Measurements from ENCODE around the gene TMEM179. TPM values are rescaled to one million over a fixed set of nuclear protein-coding genes. Genes with fewer than 3 reads are reported as not detected.

TMEM179 gene
- total RNA-seq, 4 donors from 2014 or later = 0.54 to 3.1 (median 1.7) TPM; not detected in 1

- DNase-seq = no peak
- Histone ChIP-seq H3K36me3 (no peaks in the 10 kb centered on the region), H3K4me1 (no peaks in the 10 kb centered on the region), H3K27ac (no peak overlapping the region), H3K27me3 (no peaks in the 10 kb centered on the region), H3K9me3 (no peaks in the 10 kb centered on the region), H3K4me3 (no peak overlapping the region)
- TF ChIP-seq, protein P1, sequence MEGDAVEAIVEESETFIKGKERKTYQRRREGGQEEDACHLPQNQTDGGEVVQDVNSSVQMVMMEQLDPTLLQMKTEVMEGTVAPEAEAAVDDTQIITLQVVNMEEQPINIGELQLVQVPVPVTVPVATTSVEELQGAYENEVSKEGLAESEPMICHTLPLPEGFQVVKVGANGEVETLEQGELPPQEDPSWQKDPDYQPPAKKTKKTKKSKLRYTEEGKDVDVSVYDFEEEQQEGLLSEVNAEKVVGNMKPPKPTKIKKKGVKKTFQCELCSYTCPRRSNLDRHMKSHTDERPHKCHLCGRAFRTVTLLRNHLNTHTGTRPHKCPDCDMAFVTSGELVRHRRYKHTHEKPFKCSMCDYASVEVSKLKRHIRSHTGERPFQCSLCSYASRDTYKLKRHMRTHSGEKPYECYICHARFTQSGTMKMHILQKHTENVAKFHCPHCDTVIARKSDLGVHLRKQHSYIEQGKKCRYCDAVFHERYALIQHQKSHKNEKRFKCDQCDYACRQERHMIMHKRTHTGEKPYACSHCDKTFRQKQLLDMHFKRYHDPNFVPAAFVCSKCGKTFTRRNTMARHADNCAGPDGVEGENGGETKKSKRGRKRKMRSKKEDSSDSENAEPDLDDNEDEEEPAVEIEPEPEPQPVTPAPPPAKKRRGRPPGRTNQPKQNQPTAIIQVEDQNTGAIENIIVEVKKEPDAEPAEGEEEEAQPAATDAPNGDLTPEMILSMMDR (IDR thresholded peaks at IDR 0.05) = no peak
- TF ChIP-seq POLR2A (IDR thresholded peaks at IDR 0.05) = no peak
Measured at GRCh38 chr14:104589338-104590195, 15.0 kb downstream of the TMEM179 start.

GRCh38 chr14:104588066-104588857, 16.3 kb downstream of the TMEM179 start:
- DNase-seq = no peak
- Histone ChIP-seq H3K27me3 (no peaks in the 10 kb centered on the region), H3K36me3 (no peaks in the 10 kb centered on the region), H3K9me3 (no peaks in the 10 kb centered on the region), H3K4me3 (no peak overlapping the region), H3K27ac (no peak overlapping the region), H3K4me1 (no peaks in the 10 kb centered on the region)
- no peak for TF ChIP-seq POLR2A (IDR thresholded peaks at IDR 0.05)
- TF ChIP-seq, protein P1 (IDR thresholded peaks at IDR 0.05) = no peak

DNA sequence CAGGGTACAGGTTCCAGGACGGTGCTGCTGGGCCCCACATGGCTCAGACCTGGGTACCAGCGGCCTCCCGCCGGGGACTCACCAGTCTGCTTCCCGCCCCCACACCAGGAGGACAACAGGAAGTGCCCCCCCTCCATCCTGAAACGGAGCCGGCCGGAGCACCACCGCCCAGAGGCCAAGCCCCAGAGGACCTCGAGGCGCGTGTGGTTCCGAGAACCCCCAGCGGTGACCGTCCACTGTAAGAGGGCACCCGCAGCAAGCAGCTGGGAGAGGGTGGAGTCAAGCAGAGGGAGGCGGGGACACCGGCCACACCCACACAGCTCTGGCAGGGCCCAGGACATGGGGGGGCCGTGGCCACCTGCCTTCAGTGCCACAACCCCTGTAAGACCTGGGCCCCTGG, 16.9 kb downstream of the TMEM179 start:
- TF ChIP-seq, protein P1 (IDR thresholded peaks at IDR 0.05) = no peak
- TF ChIP-seq POLR2A (IDR thresholded peaks at IDR 0.05) = no peak
- H3K4me3 ChIP-seq = no peak overlapping the region

GRCh38 chr14:104586832-104587620, 17.5 kb downstream of the TMEM179 start:
- Histone ChIP-seq H3K4me1 (no peaks in the 10 kb centered on the region), H3K27ac (no peak overlapping the region), H3K27me3 (no peaks in the 10 kb centered on the region), H3K9me3 (no peaks in the 10 kb centered on the region), H3K36me3 (no peaks in the 10 kb centered on the region), H3K4me3 (no peak overlapping the region)
- no peak for DNase-seq
- TF ChIP-seq, protein P1 (IDR thresholded peaks at IDR 0.05) = no peak
- TF ChIP-seq POLR2A (IDR thresholded peaks at IDR 0.05) = no peak

More for the DNA sequence above, 16.9 kb downstream of the TMEM179 start:
- H3K9me3 ChIP-seq = no peaks in the 10 kb centered on the region
- DNase-seq = no peak
- no peaks in the 10 kb centered on the region for H3K36me3 ChIP-seq
- H3K27ac ChIP-seq = no peak overlapping the region
- H3K4me1 ChIP-seq = no peaks in the 10 kb centered on the region
- H3K27me3 ChIP-seq = no peaks in the 10 kb centered on the region

DNA sequence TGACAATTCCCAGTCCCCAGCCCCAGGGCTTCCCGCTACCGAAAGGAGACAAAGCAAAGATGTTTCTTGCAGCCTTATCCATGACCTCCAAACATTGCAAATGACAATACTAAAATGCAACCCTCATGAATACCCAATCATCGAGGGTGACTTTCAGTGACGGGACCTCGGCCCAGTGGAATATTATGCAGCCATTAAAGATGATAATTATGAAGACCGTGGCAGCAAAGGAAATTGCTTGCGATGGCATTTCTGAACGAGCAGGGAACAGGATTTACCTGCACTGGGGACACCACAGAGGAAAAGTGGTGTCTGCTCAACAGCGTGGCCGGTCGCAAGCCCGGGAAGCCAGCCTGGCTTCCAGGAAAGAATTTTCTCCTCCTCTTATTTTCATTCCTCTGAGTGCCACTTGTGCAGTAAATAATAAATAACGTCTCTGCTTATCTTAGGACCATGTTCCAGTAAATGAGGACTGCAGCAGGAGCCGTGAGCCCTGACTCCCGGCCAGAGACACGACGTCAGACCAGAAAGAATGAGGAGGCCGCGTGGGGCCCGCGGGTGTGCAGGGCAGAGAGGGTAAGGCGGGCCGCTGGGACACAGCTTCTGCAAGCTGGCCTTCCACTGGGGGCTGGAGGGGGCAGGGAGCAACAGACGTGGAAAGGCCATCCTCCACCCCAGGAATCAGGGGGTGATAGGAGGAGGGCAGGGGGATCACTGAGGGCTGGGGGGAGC, 18.4 kb downstream of the TMEM179 start:
- H3K36me3 ChIP-seq = no peaks in the 10 kb centered on the region
- no peak overlapping the region for H3K4me3 ChIP-seq
- no peaks in the 10 kb centered on the region for H3K9me3 ChIP-seq
- no peak overlapping the region for H3K27ac ChIP-seq
- H3K4me1 ChIP-seq = no peaks in the 10 kb centered on the region
- no peak for TF ChIP-seq POLR2A (IDR thresholded peaks at IDR 0.05)
- TF ChIP-seq, protein P1 (IDR thresholded peaks at IDR 0.05) = no peak
- H3K27me3 ChIP-seq = no peaks in the 10 kb centered on the region
- DNase-seq = no peak
